C4-2B (cell line): ENCODE results near the gene NR4A1.
"Not testable (repeated sequence)": the region's sequence is repeated elsewhere in the genome, so short reads cannot be mapped to it uniquely, and the experiment has no call there.

Experiments used
- H3K27ac ChIP-seq: fragments of 450-650 bp; 2 replicates; pipeline ENCODE4 v1.5.1; 2017
- ZFX ChIP-seq: fragments of 450-650 bp; IDR thresholded peaks from 2 replicates; pipeline ENCODE4 v1.6.1; 2017
- TF ChIP-seq, protein P1 (sequence below): fragments of 450-650 bp; conservative IDR thresholded peaks from 2 replicates; pipeline ENCODE4 v1.5.1; 2017; ENCODE audit warnings: mild to moderate bottlenecking

The NR4A1 gene

DNA sequence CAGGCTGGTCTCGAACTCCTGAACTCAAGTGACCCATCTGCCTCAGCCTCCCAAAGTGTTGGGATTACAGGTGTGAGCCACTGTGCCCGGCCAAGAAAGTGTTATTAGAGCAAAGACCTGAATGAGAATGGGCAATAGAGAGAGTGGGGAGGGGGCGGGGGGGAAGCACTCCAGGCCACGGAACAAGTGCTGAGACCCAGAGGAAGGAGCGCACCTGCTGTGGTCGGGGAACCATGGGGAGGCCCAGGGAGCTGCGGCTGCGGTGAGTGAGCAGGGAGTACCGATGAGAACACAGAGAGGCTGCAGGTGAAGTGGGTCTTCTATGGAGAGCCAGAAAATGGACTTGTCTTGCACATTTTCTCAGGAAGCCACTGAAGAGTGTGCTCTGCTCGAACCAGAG is 39.0 kb downstream of the NR4A1 start:
- TF ChIP-seq, protein P1, sequence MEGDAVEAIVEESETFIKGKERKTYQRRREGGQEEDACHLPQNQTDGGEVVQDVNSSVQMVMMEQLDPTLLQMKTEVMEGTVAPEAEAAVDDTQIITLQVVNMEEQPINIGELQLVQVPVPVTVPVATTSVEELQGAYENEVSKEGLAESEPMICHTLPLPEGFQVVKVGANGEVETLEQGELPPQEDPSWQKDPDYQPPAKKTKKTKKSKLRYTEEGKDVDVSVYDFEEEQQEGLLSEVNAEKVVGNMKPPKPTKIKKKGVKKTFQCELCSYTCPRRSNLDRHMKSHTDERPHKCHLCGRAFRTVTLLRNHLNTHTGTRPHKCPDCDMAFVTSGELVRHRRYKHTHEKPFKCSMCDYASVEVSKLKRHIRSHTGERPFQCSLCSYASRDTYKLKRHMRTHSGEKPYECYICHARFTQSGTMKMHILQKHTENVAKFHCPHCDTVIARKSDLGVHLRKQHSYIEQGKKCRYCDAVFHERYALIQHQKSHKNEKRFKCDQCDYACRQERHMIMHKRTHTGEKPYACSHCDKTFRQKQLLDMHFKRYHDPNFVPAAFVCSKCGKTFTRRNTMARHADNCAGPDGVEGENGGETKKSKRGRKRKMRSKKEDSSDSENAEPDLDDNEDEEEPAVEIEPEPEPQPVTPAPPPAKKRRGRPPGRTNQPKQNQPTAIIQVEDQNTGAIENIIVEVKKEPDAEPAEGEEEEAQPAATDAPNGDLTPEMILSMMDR = no peak
- TF ChIP-seq ZFX = no peak
- no peak overlapping the region for H3K27ac ChIP-seq

GRCh38 chr12:52091061-52091460 is 39.8 kb downstream of the NR4A1 start:
- H3K27ac ChIP-seq = no peak overlapping the region
- TF ChIP-seq, protein P1 = no peak
- TF ChIP-seq ZFX = no peak

DNA sequence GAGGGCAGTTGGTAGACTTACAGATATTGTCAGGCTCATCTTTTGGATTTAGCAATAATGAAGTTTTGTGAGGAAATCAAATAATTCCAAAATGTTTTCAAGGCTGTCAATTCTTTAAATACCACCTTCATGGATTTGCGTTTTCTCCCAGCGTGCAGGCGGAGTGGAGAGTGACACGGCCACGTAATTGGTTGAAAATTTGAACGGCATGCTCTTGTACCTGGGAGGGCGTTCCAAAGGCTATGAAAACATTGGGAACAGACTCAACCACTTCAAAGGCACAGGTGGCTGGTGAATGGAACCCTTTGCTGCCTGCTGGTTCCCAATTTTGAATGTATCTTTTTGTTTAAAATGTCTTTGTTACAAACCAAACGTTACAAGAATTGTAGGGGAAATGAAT is 40.6 kb downstream of the NR4A1 start:
- TF ChIP-seq, protein P1 = no peak
- TF ChIP-seq ZFX = no peak
- H3K27ac ChIP-seq = no peak overlapping the region

DNA sequence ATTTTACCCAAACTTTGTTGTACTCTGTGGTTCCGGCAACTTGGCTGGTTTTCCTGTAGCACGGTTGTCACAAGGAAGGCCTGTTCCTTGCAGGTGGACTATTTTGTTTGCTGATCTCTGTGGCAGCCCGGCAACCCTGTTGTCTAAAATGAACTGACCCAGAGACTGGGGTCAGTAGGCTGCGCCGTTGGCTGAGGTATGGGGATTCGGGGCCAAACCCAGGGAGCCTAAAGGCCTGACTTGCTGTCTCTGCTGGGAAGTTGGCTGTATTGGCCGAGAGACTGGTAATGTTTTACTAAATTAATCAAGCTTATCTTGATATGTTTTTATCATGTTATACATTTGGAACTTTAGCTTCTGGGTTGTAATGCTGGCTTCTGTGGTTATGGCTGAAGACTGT is 42.1 kb downstream of the NR4A1 start:
- TF ChIP-seq ZFX = no peak
- TF ChIP-seq, protein P1 = no peak
- peak overlapping the region; percentile 63 for H3K27ac ChIP-seq

DNA sequence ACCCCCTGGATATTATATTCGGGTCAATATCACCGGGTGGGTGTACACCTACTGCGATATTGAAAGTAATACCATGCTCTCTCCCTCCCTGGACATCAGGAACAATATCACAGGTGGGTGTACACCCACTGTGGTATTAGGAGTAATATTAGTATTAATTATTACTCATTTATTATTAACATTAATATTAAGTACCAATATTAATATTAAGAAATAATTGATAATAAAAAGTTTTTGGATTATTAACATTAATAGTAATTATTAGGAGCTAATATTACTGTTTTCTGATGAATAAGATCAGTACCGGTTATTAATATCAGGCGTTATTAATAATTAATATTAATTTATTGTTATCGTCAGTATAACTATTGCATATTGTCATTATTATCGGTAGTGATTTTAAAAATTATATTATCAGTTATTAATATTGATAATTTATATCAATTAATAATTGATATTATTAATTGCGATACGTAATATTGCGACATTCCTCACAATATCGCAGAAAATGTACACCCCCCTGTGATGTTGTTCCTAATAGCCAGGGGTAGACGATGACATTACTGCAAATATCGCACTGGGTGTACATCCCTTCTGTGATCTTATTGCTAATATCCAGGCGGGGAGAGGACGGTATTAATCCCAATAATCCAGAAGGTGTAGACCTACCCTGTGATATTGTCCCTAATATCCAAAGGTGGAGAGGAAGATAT is 45.2 kb downstream of the NR4A1 start:
- TF ChIP-seq ZFX = no peak
- TF ChIP-seq, protein P1 = no peak

GRCh38 chr12:52097045-52097666 is 45.9 kb downstream of the NR4A1 start:
- TF ChIP-seq ZFX = no peak
- TF ChIP-seq, protein P1 = no peak
- H3K27ac ChIP-seq = no peak overlapping the region

More for the DNA sequence above, 45.2 kb downstream of the NR4A1 start:
- no peak overlapping the region for H3K27ac ChIP-seq

- not testable (repeated sequence) for H3K27ac ChIP-seq
These were observed 53.3 kb downstream of the NR4A1 start for GRCh38 chr12:52104431-52105089.
